Left renal cortex interstitium (tissue), 4 donors: ENCODE results near the gene ATP5MC3. TPM values are rescaled to one million over a fixed set of nuclear protein-coding genes. Genes with fewer than 3 reads are reported as not detected.

ENCODE experiments used
- DNase-seq, 4 donors: peaks; one replicate each; pipeline ENCODE4 v3.0.0-alpha.2; 2013; ENCODE audit warnings: low read depth in 4 of 4, low spot score in 2 of 4, missing footprints in 1 of 4
- polyA plus RNA-seq, 4 donors: library from polyadenylated mRNA; unstranded; fragments of 120-200 nt; gene quantifications; one replicate each; pipeline ENCODE4 v1.2.1, GENCODE V29; 2013; ENCODE audit not compliant: insufficient read length in 4 of 4

ATP5MC3 gene
- polyA plus RNA-seq, 4 donors, result 309 to 407 (median 365) TPM

DNA sequence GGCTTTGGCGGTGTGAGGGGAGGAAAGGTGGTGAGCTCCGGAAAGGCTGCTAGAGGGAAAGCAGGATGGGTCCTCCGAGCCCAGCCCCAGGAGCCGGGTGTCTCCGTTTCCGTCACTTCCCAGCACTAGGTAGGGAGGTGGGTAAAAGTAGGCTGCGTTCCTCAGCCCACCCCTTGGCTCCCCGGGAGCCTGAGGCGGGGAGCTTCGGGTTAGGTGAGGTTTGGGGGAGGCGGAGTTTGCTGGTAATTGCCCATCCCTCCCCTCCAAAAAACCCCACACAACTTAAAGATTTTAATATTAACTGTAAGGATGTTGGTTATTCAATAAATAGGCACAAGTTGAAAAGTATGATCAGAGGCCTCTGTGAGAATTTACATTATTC lies 13.0 kb downstream of the ATP5MC3 start:
- DNase-seq, result no peak

DNA sequence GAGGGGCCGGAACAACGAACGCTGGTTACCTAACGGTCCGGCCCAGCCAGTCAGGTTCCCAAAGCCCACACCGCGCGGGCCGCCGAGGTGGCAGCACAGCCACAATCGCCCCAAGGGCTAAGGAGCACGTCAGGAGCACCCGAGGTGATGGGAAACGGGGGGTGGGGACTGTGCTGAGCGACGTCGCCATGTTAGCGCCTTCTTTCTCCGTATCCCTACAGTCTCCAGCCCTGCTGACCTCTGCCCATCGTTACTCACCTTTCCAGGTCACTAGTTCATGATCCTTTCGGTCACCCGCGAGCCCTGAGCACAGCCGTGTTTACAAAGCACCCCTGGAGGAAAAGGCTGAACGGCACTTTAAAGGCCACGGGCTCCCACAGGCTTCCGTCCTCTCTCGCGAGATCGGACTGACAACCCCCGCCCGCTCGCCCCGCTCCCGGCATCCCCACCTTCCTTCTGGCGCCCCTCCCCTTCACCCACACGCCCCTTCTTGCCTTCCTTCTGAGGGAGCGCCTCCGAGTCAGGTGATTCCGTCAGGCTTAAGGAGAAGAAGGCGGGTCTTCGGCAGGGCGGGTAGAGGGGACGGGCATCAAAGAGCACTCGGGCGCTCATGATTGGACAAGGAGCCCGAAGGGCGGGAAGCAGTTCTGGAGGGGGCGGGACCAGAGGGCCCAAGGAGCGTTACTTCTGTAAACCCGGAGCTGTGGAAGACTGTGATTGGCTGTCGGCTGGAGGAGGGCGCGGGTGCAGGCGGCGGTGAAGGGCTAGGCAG lies 13.5 kb downstream of the ATP5MC3 start, which contains the start of gene ATF2:
TSS of gene ATF2 (minus strand) at position 412 of the 772 bp plus-strand sequence. CDS start 31,760 bp downstream, outside the sequence.
- peak; percentile 93 to 99 (median 96) for DNase-seq

DNA sequence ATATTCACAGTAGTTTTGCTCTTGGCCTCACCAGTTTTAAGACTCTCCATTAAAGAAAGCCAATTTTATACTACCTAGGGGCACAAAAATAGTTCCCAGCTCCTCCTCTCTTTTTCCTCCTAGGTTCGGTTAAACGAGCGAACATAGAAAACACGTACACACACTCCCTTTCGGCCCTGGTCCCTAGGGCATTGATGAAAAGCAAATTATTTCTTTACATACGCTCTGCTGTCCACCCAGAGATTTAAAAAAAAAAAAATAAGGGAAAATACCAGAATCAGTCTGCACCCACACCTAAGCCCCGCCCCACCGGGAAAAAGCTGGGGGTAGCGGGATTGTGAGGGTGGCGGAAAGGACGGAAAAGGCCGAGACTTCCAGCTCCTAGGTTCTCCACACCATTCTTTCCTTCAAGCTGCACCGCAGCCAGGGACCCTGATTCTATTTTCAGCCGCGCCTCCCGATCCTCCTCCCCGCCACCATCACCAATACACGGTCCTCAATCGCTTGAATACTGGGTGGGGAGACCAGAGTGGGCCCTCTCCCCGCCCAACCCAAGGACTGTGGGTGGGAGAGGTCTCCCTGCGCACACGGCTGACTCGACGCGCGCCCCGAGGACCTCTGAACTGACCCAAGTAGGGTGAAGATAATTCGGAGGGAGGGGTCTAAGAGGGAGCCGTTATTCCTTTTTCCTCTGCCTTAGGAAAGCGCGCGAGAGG lies 14.3 kb downstream of the ATP5MC3 start:
- peak; percentile 36 to 53 (median 44) for DNase-seq

DNA sequence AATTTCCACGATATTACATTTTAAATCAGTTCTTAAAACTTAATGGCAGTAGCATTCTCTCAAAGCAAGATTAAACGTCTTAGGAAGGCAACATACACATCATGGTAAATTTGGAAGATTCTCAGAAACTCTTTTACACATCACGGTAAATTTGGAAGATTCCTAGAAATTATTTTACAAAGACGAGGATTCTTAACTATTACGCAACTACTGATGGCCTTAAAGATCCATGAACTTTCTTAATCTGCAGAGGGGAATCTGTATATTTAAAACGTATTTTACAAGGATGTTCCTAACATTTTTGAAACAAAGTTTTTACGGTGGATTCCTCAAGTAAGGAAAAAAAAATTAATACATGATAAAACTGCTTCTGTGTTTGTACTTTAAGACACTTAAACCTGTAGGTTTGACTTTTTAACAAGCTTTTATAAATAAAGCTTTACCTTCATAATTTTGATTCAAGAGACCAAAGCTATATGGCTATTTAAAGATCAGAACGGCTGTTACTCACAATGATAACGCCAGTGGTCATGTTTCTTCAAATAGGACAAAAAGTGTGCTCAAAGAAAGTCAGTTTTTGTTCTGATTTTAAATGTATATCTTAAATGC lies 15.2 kb downstream of the ATP5MC3 start:
- no peak for DNase-seq

GRCh38 chr2:175164235-175164634 lies 17.3 kb downstream of the ATP5MC3 start:
- DNase-seq, result no peak

- DNase-seq, result no peak
Measured at GRCh38 chr2:175158894-175159293, 22.6 kb downstream of the ATP5MC3 start.

GRCh38 chr2:175156534-175156933 lies 25.0 kb downstream of the ATP5MC3 start:
- DNase-seq, result no peak

DNA sequence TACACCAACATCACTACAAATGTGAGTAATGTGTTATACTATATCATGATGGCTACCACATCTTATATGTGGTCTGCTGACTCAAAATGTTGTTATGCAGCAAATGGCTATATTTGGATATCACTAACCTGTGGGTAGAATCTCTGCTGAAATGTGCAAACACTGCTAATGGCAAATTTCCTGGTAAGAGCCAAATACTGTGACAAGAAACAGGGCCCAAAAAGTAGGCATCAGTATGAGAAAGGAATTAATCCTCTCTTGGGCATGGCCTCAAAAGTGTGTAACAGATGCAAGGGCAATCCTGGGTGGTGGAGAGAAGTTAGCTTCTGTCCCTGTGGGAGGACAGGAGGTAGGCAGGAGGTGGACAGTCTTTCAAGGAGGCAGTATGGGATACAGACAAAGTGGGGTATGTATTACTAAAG lies 26.8 kb downstream of the ATP5MC3 start:
- no peak for DNase-seq

GRCh38 chr2:175152242-175152641 lies 29.3 kb downstream of the ATP5MC3 start:
- no peak for DNase-seq

DNA sequence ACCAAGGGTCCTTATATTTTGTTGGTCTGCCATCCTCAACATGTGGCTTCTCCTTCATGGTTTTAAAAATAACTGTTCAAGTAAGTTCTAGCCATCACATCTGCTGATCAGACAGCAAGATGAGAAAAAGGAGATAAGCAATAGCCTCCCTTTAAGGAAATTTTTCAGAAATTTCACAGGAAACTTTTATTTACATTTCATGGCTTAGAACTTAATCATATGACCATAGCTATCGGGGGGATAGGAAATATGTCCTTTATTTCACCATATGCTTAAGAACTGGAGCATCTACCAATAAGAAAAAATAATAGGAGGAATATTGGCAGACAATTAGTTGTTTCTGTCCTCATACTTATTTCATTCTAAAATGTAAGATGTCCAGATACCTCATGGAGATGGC lies 29.7 kb downstream of the ATP5MC3 start:
- DNase-seq, result no peak

- no peak for DNase-seq
Measured at GRCh38 chr2:175147186-175147585, 34.3 kb downstream of the ATP5MC3 start.

DNA sequence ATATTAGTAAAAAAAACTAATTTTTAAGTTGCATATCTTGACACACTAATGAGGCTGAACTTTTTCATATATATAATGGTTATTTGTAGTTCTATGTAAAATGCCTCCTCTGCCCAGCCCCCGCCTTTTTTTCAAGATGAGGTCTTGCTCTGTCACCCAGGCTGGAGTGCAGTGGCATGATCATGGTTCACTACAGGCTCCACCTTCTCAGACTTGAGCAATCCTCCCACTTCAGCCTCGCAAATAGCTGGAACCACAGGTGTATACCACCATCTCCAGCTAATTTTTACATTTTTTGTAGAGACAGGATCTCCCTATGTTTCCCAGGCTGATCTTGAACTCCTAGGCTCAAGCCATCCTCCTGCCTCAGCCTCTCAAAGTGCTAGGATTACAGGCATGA lies 37.8 kb downstream of the ATP5MC3 start:
- DNase-seq, result no peak

DNA sequence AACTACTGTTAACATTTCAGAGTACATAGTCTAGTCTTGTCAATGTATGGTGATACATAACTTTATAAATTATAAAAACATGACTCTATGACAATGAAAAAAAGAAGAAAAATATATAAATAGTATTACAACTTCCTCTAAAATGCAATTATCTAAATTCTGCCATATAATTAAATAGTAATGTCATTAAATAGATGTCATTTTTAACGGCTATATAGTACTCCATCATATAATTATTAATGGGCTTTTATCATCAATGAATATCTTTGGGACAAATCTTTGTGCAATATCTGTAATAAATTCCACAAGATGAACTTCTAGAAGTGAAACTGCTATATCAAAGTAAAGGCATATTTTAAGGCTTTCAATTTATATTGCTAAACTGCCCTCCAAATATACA lies 38.3 kb downstream of the ATP5MC3 start:
- no peak for DNase-seq

GRCh38 chr2:175140332-175140731 lies 41.2 kb downstream of the ATP5MC3 start:
- no peak for DNase-seq

GRCh38 chr2:175137793-175138192 lies 43.7 kb downstream of the ATP5MC3 start:
- DNase-seq, result no peak

GRCh38 chr2:175136334-175137215 lies 44.9 kb downstream of the ATP5MC3 start:
- DNase-seq, result no peak

GRCh38 chr2:175135862-175136261 lies 45.6 kb downstream of the ATP5MC3 start:
- no peak for DNase-seq

DNA sequence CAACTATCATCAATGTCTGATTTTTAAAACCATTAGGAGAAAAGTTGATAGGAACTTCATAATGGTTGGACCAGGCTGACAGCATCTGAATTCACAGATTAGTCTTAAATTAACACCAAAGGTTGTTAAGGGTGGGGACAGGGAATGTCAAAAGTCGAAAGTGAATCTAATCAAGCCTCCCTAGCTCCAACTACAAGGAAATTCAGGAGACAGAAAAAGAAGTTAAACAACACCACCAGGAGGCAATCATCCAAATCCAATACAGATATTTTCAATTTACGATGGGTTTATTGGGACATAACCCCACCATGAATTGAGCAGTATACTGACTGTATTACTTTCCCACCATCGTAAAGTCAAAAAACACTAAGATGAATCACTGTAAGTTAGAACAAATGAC lies 46.3 kb downstream of the ATP5MC3 start:
- DNase-seq, result no peak

DNA sequence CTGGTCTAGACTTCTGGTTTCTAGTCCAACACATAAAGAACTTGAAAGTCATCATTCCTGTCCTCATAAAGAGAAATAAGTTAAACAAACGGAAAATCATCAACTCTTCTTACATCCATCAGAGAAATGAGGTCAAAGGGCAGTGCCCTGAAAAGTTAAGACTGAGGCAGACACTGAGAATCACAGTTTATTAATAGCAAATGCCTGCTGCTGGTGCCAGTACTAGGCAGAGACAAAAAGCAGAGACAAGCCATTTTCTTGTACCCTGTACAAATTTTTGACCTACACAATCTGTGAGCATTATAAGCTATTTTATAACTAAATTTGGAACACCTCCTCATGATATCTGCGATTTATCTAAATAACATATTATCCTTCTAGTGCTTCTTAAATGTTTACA lies 50.3 kb downstream of the ATP5MC3 start:
- DNase-seq, result no peak

DNA sequence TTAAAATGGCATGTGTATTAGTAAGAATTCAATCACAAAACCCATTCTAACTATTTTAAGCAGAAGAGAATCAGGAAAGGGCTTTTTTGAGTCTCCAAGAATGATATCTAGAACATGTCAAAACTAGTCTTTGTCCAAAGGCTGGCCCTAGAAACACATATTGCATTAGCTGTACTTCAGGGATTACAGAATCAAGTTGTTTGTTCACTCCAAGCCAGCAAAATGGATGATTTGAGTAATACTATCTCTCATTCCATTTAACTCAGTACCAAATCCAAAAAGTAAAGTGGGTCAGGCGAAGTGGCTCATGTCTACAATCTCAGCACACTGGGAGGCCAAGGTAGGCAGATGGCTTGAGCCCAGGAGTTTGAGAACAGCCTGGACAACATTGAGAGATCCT lies 54.8 kb downstream of the ATP5MC3 start:
- DNase-seq, result no peak
